Measurements from ENCODE around the gene GPRC5A.

GPRC5A gene

DNA sequence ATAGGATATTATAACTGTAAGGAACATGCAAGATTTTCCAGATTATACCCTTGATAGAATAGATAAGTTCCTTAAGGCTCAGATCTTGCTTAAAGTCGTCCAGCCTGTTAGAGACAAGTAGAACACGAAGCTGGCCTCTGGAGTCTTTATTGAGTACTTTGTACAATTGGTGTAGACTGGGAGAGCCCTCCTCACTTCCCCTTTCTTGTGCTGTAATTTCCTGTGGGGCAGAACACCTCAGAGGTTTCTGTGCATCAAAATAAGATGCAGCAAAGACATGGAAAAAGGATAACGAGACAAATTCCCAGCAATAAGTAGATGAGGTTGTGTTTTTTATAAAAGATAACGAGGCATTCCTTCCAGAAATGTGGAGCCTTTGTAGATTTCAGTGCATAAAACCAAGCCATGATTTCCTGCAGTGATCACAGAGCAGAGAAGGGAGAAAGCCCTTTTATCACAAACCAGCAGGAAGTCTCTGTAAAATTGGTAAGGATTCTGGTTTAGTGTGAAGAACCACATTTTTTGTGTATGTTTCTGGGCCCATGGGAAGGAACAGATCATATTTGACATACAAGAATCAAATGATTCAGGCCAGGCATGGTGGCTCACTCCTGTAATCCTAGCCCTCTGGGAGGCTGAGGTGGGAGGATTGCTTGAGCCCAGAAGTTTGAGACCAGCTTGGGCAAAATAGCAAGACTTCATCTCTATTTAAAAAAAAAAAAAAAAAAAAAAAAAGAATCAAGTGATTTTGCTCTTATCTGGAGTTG, 18.0 kb downstream of the GPRC5A start:
- no peak for DNase-seq (ENCODE audit: low read depth, low spot score)

DNA sequence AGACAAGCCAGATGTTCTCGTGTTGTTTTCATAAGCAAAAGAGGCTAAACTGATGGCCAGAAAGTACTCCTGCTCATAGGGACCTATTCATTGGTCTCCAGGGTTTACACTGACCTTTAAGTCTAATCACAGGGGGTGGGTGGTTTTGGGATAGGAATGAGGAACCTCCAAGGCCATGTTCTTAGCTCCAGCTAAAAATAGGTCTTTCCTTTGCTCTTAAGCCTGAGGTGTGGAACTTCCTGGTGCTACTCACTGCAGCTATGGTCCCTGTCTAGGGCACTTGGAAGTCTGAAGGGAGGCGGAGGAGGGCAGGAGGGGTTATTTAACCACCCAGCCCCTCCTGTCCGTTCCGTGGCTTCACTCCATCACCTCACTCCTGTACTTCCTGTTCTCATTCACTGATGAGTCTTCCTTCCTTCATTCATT, 18.6 kb downstream of the GPRC5A start:
- no peak for DNase-seq (ENCODE audit: low read depth, low spot score)

DNA sequence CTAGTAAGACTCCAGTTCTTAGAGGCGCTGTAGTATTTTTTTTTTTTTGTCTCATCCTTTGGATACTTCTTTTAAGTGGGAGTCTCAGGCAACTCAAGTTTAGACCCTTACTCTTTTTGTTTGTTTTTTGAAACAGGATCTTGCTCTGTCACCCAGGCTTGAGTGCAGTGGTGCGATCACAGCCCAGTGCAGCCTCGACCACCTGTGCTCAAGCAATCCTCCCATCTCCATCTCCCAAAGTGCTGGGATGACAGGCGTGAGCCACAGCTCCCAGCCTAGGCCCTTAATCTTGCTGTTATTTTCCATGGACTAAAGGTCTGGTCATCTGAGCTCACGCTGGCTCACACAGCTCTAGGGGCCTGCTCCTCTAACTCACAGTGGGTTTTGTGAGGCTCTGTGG, 21.3 kb downstream of the GPRC5A start:
- no peak for DNase-seq (ENCODE audit: low read depth, low spot score)

DNA sequence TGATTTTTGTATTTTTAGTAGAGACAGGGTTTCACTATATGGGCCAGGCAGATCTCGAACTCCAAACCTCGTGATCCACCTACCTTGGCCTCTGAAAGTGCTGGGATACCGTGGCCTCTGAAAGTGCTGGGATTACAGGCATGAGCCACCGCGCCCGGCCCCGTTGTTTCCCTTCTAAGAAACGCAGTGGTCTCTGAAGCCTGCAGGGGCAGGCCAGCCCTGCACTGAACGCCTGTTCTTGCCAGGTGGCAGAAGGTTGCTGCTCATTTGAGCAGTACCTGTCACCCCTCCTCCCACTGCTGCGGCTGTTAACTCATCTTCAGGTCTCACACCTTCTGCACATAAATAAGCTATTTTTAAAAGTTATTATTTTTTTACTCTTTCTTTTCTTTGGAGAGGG, 24.3 kb downstream of the GPRC5A start:
- DNase-seq (ENCODE audit: low read depth, low spot score): no peak

DNA sequence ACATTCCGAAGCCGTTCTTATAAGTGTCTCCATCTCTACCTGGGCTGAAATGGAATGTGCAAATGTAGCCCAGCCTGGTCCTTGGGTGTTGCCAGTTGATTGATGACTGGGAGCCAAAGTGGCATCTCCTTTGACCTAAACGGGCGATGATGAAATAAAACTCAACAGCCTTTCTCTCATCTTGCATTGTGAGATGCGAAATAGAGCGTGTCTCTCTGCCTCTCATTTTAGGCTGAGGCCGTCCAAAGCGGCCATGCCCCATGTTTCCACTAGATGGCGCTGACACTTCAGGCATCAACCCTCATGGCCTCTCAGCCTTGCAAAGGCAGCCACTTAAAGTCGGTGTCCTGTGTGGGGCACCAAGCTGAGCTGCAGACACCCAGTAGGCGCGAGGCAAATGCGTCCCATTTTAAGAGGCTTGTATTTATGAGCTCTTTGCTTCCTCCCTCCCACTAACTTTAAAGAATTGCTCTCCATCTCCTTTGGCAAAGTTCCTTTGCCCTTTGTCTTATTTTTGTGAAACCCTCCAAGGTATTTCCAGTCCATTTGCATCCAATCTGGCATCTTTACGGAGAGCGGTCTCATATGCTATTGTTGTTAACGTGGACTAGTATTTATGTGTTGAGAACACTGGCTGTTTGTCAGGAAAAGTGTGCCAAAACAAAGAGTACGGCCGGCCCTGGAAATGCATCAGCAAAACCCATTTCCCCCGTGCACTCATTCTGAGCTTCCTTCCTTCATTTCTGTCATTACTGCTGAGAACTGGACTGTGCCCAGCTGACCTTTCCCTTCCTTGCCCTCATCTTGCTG, 25.0 kb downstream of the GPRC5A start:
- peak; percentile 47 for DNase-seq (ENCODE audit: low read depth, low spot score)

DNA sequence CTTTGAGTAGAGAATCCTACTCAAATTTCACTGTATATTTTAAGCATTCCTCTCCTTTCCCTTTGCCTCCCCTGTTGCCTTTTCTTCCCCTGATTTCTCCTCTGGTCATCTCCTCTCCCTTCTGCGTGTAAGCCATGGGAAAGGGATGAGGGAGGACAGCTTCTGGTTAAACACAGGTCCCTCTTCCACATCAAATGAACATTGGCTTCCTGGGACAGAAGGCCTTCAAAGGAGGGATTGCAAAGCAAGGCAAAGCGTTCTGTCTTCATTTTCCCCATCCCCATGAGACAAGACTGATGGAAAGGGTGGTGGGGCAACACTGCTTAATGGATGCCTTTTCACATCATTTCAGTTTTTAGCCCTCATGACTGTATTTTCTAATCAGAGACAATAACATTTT, 26.2 kb downstream of the GPRC5A start:
- DNase-seq (ENCODE audit: low read depth, low spot score): no peak

DNA sequence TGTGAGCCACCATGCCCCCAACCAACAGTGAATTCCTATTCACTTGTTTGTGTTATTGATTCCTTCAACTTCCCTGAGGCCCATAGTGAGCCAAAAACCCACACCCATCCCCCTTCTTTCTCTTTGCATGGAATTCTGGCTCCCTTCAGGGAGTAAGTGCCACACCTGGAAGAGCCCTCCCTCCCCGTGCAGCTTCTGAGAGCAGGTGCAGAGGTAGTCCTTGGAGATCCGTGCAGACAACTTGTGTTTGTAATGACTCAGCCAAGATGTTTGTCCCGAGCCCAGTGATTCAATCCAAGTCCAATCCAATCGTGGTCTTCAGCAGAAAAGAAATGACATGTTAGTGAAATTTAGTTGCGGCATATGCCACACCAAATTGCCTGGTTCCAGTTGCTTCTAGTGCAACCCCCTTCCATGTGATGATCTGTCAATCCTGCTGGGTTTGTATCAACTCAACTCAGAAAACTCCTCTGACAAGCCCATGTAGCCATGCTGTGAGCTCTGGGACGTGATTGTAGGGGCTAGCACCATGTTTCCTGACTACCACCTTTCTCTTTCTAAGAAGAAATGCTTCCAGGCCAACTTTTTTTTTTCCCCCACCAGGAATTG, 27.5 kb downstream of the GPRC5A start:
- DNase-seq (ENCODE audit: low read depth, low spot score): no peak

DNA sequence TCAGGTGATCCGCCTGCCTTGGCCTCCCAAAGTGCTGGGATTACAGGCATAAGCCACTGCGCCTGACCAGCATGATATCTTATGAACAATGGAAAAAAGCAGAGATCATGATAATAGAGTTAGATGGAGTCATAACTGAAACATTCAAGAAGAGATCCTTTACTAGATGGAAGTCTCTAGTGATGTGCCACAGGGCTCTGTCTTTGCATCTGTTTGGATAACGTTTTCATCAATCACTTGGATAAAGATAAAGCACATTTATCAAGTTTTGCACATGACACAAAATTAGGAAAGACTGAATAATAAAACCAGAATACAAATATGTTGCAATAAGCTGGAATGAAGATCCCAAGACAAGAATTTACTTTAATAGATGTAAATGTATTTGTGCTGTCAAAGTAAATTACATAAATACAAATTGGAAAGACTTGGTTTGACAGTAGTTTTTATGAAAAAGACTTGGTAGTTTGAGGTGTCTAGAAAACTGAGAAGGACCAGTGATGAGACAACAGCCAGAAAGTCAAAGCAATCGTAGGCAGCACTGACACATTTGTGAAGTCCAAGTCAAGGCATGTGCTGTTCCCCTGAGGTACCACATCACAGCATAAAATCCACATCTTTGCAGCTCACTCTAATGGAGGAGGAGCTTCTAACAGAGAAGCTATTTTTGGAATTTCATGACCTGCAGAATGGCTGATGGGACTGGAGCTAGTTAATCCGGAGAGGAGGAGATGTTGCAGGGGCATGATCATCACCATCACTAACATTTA, 28.5 kb downstream of the GPRC5A start:
- DNase-seq (ENCODE audit: low read depth, low spot score): no peak

DNA sequence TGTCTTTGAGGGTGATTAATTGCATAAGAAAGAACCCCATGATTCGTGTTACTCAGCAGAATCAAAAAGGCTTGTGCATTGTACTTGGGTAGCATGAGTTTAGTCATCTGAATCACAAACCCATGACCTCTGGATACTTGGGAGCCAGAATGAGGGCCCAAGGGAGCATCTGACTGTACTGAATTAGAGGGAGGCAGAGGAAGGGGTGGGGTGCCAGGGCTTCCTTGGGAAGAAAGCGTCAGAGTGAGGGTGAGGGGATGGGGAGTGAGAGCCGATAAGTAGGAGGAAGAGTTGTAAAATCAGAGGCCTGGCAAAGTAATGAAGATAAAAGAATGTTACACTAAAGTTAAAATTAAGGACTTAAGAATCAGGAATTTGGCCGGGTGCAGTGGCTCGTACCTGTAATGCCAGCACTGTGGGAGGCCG, 30.8 kb downstream of the GPRC5A start:
- no peak for DNase-seq (ENCODE audit: low read depth, low spot score)

DNA sequence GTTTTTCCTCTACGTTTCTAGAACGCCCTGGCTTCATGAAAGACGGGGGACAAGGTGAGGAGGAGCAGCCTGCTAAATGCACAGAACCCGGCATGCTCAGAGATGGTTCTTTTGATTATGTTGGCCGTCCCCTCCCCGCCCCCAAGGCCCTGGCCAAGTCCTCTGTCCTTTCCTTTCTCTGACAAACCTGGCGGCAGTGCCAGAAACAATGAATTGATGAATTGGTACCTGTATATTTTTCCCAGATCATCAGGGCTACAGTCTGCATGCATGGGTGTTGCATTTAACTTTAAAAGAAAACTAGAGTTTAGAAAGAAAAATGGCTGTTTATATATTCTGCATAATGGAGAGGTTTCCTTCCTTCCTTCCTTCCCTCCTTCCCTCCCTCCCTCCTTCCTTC, 31.6 kb downstream of the GPRC5A start:
- no peak for DNase-seq (ENCODE audit: low read depth, low spot score)

DNA sequence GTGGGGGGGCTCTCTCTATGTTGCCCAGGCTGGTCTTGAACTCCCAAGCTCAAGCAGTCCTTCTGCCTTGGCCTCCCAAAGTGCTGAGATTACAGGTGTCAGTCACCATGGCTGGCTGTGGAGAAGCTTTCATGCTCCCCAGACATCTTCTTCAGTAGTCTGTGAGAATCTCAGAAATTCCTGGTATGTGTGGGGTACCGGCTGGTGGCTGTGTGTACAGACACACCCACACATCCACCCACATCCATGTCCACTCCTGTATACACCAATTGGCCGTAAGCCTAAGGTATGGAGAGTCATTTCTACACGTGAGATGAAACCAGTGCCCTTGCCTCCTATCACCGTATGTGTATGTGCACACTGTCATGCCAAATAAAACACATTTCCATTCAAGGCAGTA, 32.8 kb downstream of the GPRC5A start:
- no peak for DNase-seq (ENCODE audit: low read depth, low spot score)

DNA sequence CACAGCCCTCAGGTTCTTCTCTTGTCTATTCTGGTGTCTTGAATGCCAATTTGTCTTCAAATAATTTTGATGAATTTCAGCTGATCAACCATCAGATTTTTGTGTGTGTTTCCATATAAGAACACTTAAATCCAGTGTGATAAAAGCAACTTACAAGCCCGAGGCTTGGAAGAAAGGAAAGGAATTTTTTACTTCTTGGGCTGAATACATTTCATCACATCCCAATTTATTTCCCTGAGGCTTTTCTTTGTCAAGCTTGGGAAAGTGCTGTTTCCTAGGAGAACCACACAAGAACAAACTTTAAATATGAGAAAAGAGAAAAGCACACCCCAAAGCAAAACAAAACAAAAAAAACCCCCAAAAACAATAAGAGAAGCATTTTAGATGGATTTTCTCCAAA, 34.0 kb downstream of the GPRC5A start:
- no peak for DNase-seq (ENCODE audit: low read depth, low spot score)

DNA sequence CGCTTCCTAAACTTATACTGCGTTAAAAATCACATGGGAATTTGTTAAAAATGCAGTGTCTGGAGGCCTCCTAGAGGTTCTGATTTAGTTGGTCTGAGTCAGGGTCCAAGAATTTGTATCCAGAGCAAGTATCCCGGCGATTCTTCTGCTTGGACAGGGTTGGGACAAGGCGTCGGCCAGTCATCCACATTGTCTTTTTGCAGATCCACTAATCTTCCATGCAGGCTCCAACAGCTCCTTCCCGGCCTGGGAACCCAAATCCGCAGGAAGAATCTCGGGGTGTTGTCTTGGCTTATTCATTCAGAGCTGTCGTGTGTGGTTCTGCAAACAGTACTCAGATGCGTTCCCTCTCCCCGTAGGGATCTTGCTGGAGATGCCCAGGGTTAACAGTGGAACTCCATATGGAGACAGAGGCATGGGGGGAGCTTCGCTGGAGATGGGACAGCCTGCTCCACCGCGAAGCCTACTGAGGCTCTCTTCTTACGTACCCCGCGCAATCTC, 35.3 kb downstream of the GPRC5A start:
- DNase-seq (ENCODE audit: low read depth, low spot score): no peak

DNA sequence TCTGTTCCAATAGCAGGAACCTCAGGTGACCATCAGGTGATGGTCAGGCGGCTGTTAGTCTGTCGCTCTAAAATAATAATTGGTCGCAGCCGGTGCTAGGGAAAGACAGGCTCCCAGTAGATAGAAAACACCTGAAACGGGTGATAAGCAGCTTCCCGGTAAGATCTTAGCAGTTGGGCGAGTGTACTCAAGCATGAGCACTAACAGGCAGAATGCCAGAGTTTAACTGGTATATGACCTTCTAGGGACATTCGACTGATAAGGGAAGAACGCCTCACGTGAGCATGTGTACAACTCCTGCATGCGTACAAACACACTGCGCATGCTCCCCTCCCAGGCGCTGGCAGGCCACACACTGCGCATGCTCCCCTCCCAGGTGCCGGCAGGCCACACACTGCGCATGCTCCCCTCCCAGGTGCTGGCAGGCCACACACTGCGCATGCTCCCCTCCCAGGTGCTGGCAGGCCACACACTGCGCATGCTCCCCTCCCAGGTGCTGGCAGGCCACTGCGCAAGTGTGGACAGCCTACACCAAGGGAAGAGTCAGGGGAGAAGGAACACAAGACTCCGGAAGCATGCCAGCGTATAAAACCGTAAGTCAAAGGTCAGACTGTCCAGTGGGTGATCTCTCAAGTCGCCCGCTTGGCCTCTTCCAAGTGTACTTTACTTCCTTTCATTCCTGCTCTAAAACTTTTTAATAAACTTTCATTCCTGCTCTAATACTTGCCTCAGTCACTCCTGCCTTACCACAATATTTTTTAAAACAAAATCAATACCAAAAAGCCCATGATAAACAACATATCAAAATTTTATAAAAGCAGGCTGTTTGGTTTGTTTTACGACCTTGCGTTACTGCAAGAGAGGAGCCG, 36.1 kb downstream of the GPRC5A start:
- DNase-seq (ENCODE audit: low read depth, low spot score): no peak

DNA sequence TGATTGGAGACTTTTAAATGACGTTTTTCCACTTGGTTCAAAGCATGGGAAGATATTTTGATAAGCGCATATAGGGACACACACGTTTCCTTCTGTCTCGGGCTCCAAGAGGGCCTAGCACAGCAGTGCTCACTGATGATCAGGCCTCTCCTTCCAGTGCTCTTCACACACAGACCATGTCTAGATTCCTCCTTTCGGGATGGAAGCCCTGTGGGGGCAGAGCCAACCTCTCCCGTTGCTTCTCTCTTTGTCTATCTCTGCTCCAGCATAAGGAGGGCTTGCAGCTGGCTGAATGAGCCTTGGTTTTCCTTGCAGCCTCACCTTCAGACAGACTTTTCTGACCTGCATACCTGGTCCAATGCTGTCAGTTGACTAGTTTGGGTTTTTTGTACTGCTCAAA, 38.3 kb downstream of the GPRC5A start:
- no peak for DNase-seq (ENCODE audit: low read depth, low spot score)

DNA sequence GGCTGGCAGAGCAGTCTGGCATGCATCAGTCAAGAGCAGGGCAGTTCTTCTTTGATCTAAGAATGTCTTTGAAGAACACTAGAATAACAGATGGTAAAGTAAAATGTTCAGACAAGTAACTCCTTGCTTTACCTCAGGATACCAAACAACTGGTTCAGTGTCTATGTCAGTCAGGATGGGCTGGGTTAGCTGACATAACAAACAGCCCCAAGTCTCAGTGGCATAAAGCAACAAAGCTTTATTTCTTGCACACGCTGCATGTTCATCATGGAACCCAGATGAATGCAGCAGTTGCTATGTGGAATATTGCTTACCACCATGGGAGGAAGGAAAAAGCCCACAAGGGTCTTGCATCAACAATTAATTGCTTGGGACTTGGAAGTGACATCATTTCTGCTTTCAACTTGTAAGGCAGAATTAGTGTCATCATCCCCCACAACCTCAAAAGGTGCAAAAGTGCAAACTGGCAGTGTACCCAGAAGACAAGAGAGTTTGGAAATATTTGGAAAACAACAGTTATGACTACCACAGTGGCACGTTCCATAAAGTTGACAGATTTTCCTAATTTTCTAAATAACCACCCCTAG, 39.4 kb downstream of the GPRC5A start:
- no peak for DNase-seq (ENCODE audit: low read depth, low spot score)

DNA sequence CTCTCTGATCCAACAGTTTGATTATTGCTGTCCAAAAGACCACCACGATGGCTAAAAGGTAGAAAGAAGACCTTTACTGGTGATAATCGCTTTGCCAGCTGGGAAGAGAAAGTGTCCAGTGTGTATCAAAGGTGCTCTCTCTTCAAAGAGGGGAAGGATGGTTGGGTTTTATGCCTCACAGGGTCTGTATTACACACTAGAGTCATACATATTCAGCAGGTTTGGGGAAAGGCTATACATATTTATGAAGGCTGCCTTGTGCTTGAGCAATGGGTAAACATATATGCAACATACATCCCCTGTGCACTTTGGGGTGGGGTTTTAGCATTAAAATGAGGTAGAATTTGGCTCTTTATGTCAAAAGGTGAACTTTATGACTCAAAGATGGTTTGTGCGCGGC, 42.4 kb downstream of the GPRC5A start:
- no peak for DNase-seq (ENCODE audit: low read depth, low spot score)

DNA sequence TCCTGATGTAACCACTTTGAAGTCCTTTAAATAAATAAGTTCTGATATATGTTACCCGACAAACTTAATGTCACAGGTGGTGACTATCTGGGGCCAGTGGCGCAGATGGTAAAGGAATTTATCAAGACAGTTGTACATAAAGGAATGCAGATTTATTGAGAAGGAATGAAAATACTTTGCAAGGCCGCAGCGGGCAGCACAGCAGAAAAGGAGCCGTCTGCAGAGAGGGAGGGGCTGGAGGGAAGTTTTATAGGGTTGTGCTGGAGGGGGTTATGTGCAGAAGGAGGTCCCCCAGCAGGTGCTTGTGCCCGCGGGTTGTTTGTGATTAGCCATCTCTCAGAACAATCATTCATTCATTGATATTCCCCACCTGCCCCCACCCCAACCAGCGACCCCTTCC, 43.2 kb downstream of the GPRC5A start:
- DNase-seq (ENCODE audit: low read depth, low spot score): no peak

DNA sequence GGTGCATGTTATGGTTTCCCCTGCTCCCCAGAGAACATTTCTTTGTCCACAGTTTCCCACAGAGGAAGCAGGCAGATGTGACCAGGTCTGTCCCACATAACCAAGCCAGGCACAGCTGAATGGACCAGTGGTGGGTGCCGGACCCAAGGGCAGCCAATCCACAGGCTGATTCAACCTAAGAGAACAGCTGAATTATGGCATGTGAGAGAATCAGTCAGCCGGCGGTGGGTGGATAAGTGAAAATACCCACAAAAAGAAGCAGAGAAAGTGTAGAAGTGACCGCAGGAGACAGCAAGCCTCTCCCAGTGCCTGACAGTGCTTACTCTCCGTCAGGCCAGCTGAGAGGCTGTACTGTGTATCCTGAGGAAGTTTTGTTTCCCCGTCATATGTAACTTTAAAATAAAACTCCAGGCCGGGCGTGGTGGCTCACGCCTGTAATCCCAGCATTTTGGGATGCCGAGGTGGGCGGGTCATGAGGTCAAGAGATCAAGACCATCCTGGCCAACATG, 45.7 kb downstream of the GPRC5A start:
- DNase-seq (ENCODE audit: low read depth, low spot score): no peak

DNA sequence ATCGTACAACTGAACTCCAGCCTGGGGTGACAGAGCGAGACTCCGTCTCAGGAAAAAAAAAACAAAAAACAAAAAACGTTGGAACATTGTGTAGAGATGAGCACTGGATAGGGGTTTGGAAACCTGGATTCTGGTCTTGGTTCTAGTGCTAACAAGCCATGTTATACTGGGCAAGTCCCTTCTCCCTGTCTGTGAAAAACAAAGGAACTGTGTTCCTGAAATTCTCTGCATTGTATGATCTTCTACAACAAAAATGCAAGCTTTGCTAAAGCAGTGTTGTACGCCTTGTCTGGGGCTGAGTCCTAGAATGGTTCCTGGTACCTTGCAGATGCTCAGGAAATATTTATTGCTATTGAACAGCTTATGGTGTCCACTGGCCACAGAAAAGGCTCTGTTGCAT, 47.2 kb downstream of the GPRC5A start:
- DNase-seq (ENCODE audit: low read depth, low spot score): no peak

Data from iPS DF 19.7 (cell line).